HEK293 (cell line): ENCODE data around the gene SLC26A8.

Source experiments
- CTCF ChIA-PET: fragments of 350-600 bp; formaldehyde crosslinking; extraction: SDS; loops from one replicate; lab custom pipeline; 2021; ENCODE audit warnings: antibody characterized with exemption; lab: Yijun Ruan, JAX
- POLR2A ChIA-PET: fragments of 300-600 bp; formaldehyde crosslinking; extraction: SDS; loops from one replicate; lab custom pipeline; 2020; ENCODE audit warnings: antibody characterized with exemption, inconsistent platforms; lab: Yijun Ruan, JAX
- H3K27ac ChIP-seq: fragments of 200-500 bp; sonication (Bioruptor generic); 2 replicates; pipeline ENCODE4 v1.5.1; 2014; ENCODE audit warnings: low read depth, low read length, control low read depth, inconsistent platforms; ENCODE audit errors: extremely low read depth
- H3K36me3 ChIP-seq, 2 experiments: fragments of 200-500 bp in 1 of 2; sonication (Bioruptor generic) in 1 of 2; 1 replicate in 1 of 2; 2 replicates in 1 of 2; pipeline ENCODE4 v1.5.1; 2014 to 2017; ENCODE audit warnings: inconsistent platforms in 2 of 2, low read length in 2 of 2; ENCODE audit not compliant: control insufficient read depth in 2 of 2, insufficient read depth in 1 of 2
- H3K4me1 ChIP-seq: fragments of 200-500 bp; sonication (Bioruptor generic); 2 replicates; pipeline ENCODE4 v1.5.1; 2014; ENCODE audit warnings: mild to moderate bottlenecking, low read length, inconsistent platforms; ENCODE audit not compliant: control insufficient read depth, insufficient read depth
- H3K4me3 ChIP-seq: 2 replicates; pipeline ENCODE4 v1.5.1; 2011; ENCODE audit warnings: low read depth, mild to moderate bottlenecking, control low read depth, low read length, moderate library complexity
- H3K9me3 ChIP-seq: fragments of 200-500 bp; sonication (Bioruptor generic); 2 replicates; pipeline ENCODE4 v1.5.1; 2014; ENCODE audit warnings: low read depth, low read length, inconsistent platforms; ENCODE audit not compliant: control insufficient read depth, insufficient read depth
- MEIS1 ChIP-seq: sonication (generic); formaldehyde crosslinking; IDR thresholded peaks from 2 replicates; pipeline ENCODE4 v1.8.1; 2022; ENCODE audit warnings: missing genetic modification reagents, mild to moderate bottlenecking, borderline replicate concordance
- PRDM10 ChIP-seq: fragments of 450-650 bp; formaldehyde crosslinking; IDR thresholded peaks from 2 replicates; pipeline ENCODE4 v1.5.1; 2016; ENCODE audit warnings: missing biosample characterization, missing genetic modification characterization
- SALL2 ChIP-seq: fragments of 450-650 bp; formaldehyde crosslinking; IDR thresholded peaks from 2 replicates; pipeline ENCODE4 v1.5.0; 2017; ENCODE audit warnings: missing biosample characterization, mild to moderate bottlenecking, missing genetic modification characterization, borderline replicate concordance
- SETDB1 ChIP-seq: IDR thresholded peaks from one replicate; pipeline ENCODE4 v1.6.1; 2017; ENCODE audit warnings: mild to moderate bottlenecking, low read length, moderate library complexity, mixed read lengths; ENCODE audit not compliant: insufficient read length
- SP7 ChIP-seq: fragments of 450-650 bp; formaldehyde crosslinking; IDR thresholded peaks from 2 replicates; pipeline ENCODE4 v1.5.1; 2016; ENCODE audit warnings: missing biosample characterization, missing genetic modification characterization
- ZFHX2 ChIP-seq: fragments of 450-650 bp; formaldehyde crosslinking; conservative IDR thresholded peaks from 2 replicates; pipeline ENCODE4 v1.5.1; 2016; ENCODE audit warnings: missing biosample characterization, missing genetic modification characterization
- ZNF184 ChIP-seq: fragments of 450-650 bp; IDR thresholded peaks from 2 replicates; pipeline ENCODE4 v1.5.1; 2018; ENCODE audit warnings: missing biosample characterization, mild to moderate bottlenecking, missing genetic modification characterization
- ZNF221 ChIP-seq: fragments of 450-650 bp; formaldehyde crosslinking; IDR thresholded peaks from 2 replicates; pipeline ENCODE4 v1.5.1; 2017; ENCODE audit warnings: missing biosample characterization, missing genetic modification characterization, borderline replicate concordance
- ZNF48 ChIP-seq: fragments of 450-650 bp; formaldehyde crosslinking; IDR thresholded peaks from 2 replicates; pipeline ENCODE4 v1.5.1; 2016; ENCODE audit warnings: missing biosample characterization, missing genetic modification characterization
- ZNF548 ChIP-seq: fragments of 450-650 bp; formaldehyde crosslinking; IDR thresholded peaks from 2 replicates; pipeline ENCODE4 v1.5.1; 2016; ENCODE audit warnings: missing biosample characterization, missing genetic modification characterization
- ZNF585B ChIP-seq: fragments of 450-650 bp; formaldehyde crosslinking; IDR thresholded peaks from 2 replicates; pipeline ENCODE4 v1.5.1; 2016; ENCODE audit warnings: missing biosample characterization, missing genetic modification characterization
- ZNF658 ChIP-seq: fragments of 450-650 bp; formaldehyde crosslinking; IDR thresholded peaks from 2 replicates; pipeline ENCODE4; 2016; ENCODE audit warnings: missing biosample characterization, missing genetic modification characterization
- ZNF707 ChIP-seq: fragments of 450-650 bp; formaldehyde crosslinking; IDR thresholded peaks from 2 replicates; pipeline ENCODE4 v1.5.1; 2016; ENCODE audit warnings: missing biosample characterization, missing genetic modification characterization
- ZNF776 ChIP-seq: fragments of 450-650 bp; formaldehyde crosslinking; IDR thresholded peaks from 2 replicates; pipeline ENCODE4 v1.5.0; 2017; ENCODE audit warnings: missing biosample characterization, missing genetic modification characterization, borderline replicate concordance

The SLC26A8 gene

GRCh38 chr6:36062247-36062646, 37.8 kb upstream of the SLC26A8 start:
- H3K36me3 ChIP-seq, result peaks cover 4 to 27% of the 10 kb centered on the region in 2 experiments; a peak in 1 of 3 replicates
- CTCF ChIA-PET, result interaction anchor here (1.1 to 2.0 kb wide), 2 partner anchors 33 to 61 kb away, joined by 3 to 7 read pairs; no protein-coding TSS in a partner anchor

GRCh38 chr6:36061236-36061635, 36.8 kb upstream of the SLC26A8 start:
- peaks cover 14% of the 10 kb centered on the region for H3K4me1 ChIP-seq
- CTCF ChIA-PET, result interaction anchor here (0.9 to 2.0 kb wide), 2 partner anchors 13 to 34 kb away, joined by 5 to 7 read pairs; no protein-coding TSS in a partner anchor
- no peak overlapping the region for H3K27ac ChIP-seq
- H3K4me3 ChIP-seq, result no peak overlapping the region
- H3K36me3 ChIP-seq, result peaks cover 4 to 28% of the 10 kb centered on the region in 2 experiments; a peak in 1 of 3 replicates
- TF ChIP-seq ZNF776 (tag by site-specific recombination) (no peak), SP7 (tag by site-specific recombination) (no peak)
- TF ChIP-seq, all 188 proteins: peak for 0
- POLR2A ChIA-PET, result interaction anchor here (1.6 kb wide), 1 partner anchor 34 kb away, joined by 4 read pairs; the partner anchor contains the start of gene MAPK14
- H3K9me3 ChIP-seq, result no peaks in the 10 kb centered on the region

More at GRCh38 chr6:36062247-36062646, 37.8 kb upstream of the SLC26A8 start:
- TF ChIP-seq ZNF548 (tag by site-specific recombination) (no peak), ZFHX2 (tag by site-specific recombination) (no peak)
- TF ChIP-seq, all 188 proteins: peak for 0
- H3K4me3 ChIP-seq, result no peak overlapping the region
- peaks cover 22% of the 10 kb centered on the region for H3K4me1 ChIP-seq
- POLR2A ChIA-PET, result interaction anchor here (1.6 kb wide), 1 partner anchor 35 kb away, joined by 4 read pairs; the partner anchor contains the start of gene MAPK14
- no peaks in the 10 kb centered on the region for H3K9me3 ChIP-seq
- H3K27ac ChIP-seq, result no peak overlapping the region

DNA sequence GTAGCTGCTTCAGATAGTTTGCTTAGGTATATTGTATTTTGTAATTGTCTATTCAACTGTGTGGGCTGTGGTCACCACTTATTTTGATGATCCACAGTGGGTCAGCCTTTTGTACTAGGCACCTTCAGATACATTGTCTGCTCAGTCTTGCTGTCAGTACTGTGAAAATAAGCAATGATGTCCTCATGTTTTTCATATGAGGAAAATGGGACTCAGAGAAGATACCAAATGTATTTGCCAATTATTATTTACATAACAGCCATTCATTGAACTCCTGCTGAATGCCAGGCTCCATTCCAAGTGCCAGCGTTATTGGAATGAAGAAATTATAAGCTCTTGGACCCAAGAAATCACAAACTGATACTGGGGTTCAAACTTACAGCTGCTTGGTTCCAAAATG, 31.7 kb upstream of the SLC26A8 start:
- H3K9me3 ChIP-seq, result no peaks in the 10 kb centered on the region

GRCh38 chr6:36054956-36055355, 30.5 kb upstream of the SLC26A8 start:
- TF ChIP-seq PRDM10 (tag by site-specific recombination) (peak; percentile 53), ZNF184 (tag by site-specific recombination) (no peak), ZNF707 (tag by site-specific recombination) (no peak)
- TF ChIP-seq, all 188 proteins: peak for 1
- CTCF ChIA-PET, result interaction anchor here (0.6 kb wide), 1 partner anchor 181 kb away, joined by 3 read pairs; no protein-coding TSS in a partner anchor
- H3K9me3 ChIP-seq, result no peaks in the 10 kb centered on the region
- POLR2A ChIA-PET, result no interaction called here
- H3K36me3 ChIP-seq, result peaks cover 4 to 18% of the 10 kb centered on the region in 2 experiments; a peak in 1 of 3 replicates
- H3K4me3 ChIP-seq, result no peak overlapping the region
- H3K4me1 ChIP-seq, result peaks cover 12% of the 10 kb centered on the region; the same call in 1 of the 2 replicates
- no peak overlapping the region for H3K27ac ChIP-seq

More for the DNA sequence above, 31.7 kb upstream of the SLC26A8 start:
- no peak overlapping the region for H3K27ac ChIP-seq
- H3K36me3 ChIP-seq, result peaks cover 4 to 27% of the 10 kb centered on the region in 2 experiments; a peak in 1 of 3 replicates
- ChIA-PET POLR2A (no interaction called here), CTCF (interaction anchor here (0.7 to 1.6 kb wide), 4 partner anchors 12 to 39 kb away, joined by 3 to 9 read pairs (median 4); no protein-coding TSS in a partner anchor)
- peaks cover 8% of the 10 kb centered on the region; the same call in 1 of the 2 replicates for H3K4me1 ChIP-seq
- H3K4me3 ChIP-seq, result no peak overlapping the region
- TF ChIP-seq MEIS1, result no peak
- TF ChIP-seq SETDB1, result no peak
- no peak for TF ChIP-seq ZNF658 (tag by site-specific recombination)
- no peak for TF ChIP-seq SALL2 (tag by site-specific recombination)
- TF ChIP-seq ZNF221 (tag by site-specific recombination), result no peak
- TF ChIP-seq ZNF48 (tag by site-specific recombination), result no peak
- TF ChIP-seq ZNF585B (tag by site-specific recombination), result no peak
